ENCODE data around the gene ARMH1. TPM values are rescaled to one million over a fixed set of nuclear protein-coding genes. Genes with fewer than 3 reads are reported as not detected.

The ARMH1 gene
- total and polyA plus RNA-seq, 11 donors, result 0.33 to 9.9 (median 0.70) TPM; not detected in 3

DNA sequence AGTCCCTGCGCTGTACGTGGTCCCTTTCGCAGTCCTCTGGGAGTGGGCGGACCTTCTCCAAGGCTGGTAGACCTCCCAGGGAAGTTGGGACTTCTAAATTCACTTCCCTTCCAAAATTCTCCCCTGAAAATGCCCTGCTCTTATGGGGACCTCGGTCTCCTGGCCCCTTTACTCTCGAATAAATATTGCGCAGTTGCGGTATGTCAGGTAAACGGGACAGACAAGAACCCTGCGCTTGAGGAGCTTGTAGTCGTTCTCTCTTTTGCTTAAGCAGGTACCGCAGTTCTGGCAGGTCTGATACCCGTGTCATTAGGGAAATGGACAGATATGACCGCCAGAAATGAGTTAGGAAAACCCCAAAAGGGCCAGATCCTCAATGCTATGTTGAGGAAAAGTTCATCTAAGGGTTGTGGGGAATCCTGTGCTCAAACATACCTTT is 65.7 kb downstream of the ARMH1 start:
- peak overlapping the region in 3 of 12 donors; percentile 84 to 92 (median 89) for H3K27ac ChIP-seq
- no peaks in the 10 kb centered on the region for H3K36me3 ChIP-seq
- no peak for ATAC-seq
- H3K4me1 ChIP-seq, result peaks cover 0 to 13% (median 8%) of the 10 kb centered on the region in 12 donors
- TF ChIP-seq, protein P1, sequence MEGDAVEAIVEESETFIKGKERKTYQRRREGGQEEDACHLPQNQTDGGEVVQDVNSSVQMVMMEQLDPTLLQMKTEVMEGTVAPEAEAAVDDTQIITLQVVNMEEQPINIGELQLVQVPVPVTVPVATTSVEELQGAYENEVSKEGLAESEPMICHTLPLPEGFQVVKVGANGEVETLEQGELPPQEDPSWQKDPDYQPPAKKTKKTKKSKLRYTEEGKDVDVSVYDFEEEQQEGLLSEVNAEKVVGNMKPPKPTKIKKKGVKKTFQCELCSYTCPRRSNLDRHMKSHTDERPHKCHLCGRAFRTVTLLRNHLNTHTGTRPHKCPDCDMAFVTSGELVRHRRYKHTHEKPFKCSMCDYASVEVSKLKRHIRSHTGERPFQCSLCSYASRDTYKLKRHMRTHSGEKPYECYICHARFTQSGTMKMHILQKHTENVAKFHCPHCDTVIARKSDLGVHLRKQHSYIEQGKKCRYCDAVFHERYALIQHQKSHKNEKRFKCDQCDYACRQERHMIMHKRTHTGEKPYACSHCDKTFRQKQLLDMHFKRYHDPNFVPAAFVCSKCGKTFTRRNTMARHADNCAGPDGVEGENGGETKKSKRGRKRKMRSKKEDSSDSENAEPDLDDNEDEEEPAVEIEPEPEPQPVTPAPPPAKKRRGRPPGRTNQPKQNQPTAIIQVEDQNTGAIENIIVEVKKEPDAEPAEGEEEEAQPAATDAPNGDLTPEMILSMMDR (IDR thresholded peaks at IDR 0.05), result no peak
- no peak for TF ChIP-seq POLR2A (IDR thresholded peaks at IDR 0.05)
- no peaks in the 10 kb centered on the region for H3K9me3 ChIP-seq
- H3K27me3 ChIP-seq, result no peaks in the 10 kb centered on the region
- WGBS, 4 donors, result 1 to 4% (median 2%) methylated on average over 8 to 14 of the region's 14 CpGs
- peak overlapping the region in 11 of 12 donors; percentile 30 to 69 (median 62) for H3K4me3 ChIP-seq
- intact Hi-C loops (cut with DNase I), result no loop called here
- no peak for DNase-seq

DNA sequence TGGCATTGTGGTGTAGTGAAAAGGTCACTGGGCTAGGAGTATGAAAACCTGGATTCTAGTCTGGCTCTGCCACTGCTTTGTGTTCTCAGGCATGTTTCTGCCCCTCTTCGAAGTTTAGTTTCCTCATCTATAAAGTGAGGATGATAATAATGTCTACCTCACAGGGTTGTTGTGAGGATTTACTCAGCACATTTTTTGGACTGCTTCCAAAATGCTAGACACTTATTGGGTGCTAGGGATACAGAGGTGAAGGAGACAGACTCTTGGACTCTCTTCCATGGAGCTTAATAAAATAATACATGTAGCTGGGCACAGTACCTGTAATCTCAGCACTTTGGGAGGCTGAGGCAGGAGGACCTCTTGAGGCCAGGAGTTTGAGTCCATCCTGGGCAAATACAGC is 68.7 kb downstream of the ARMH1 start:
- DNase-seq, result no peak
- TF ChIP-seq, protein P1 (IDR thresholded peaks at IDR 0.05), result no peak
- H3K27me3 ChIP-seq, result no peaks in the 10 kb centered on the region
- H3K4me1 ChIP-seq, result peaks cover 0 to 13% (median 8%) of the 10 kb centered on the region in 12 donors
- H3K36me3 ChIP-seq, result peaks cover 0 to 14% (median 0%) of the 10 kb centered on the region in 9 donors
- intact Hi-C loops (cut with DNase I), result no loop called here
- ATAC-seq, result no peak
- H3K4me3 ChIP-seq, result no peak overlapping the region
- 86 to 93% (median 92%) methylated on average over 1 of the region's 1 CpG for WGBS, 4 donors
- H3K27ac ChIP-seq, result no peak overlapping the region
- H3K9me3 ChIP-seq, result no peaks in the 10 kb centered on the region

GRCh38 chr1:44747878-44748277 is 73.4 kb downstream of the ARMH1 start:
- H3K27ac ChIP-seq, result no peak overlapping the region
- H3K27me3 ChIP-seq, result no peaks in the 10 kb centered on the region
- DNase-seq (no peak), ATAC-seq (no peak)
- H3K4me3 ChIP-seq, result no peak overlapping the region
- H3K9me3 ChIP-seq, result no peaks in the 10 kb centered on the region
- H3K36me3 ChIP-seq, result peaks cover 0 to 44% (median 0%) of the 10 kb centered on the region in 9 donors
- WGBS, 4 donors, result 92 to 97% (median 96%) methylated on average over 3 of the region's 3 CpGs
- H3K4me1 ChIP-seq, result no peaks in the 10 kb centered on the region
- TF ChIP-seq, protein P1 (IDR thresholded peaks at IDR 0.05), result no peak
- TF ChIP-seq POLR2A (IDR thresholded peaks at IDR 0.05), result no peak
- intact Hi-C loops (cut with DNase I), result no loop called here

- H3K36me3 ChIP-seq, result peaks cover 0 to 84% (median 0%) of the 10 kb centered on the region in 9 donors
- intact Hi-C loops (cut with DNase I), result no loop called here
- H3K4me1 ChIP-seq, result peaks cover 0 to 5% (median 0%) of the 10 kb centered on the region in 12 donors
- TF ChIP-seq POLR2A (IDR thresholded peaks at IDR 0.05), result no peak
- TF ChIP-seq, protein P1 (IDR thresholded peaks at IDR 0.05), result no peak
- no peak overlapping the region for H3K4me3 ChIP-seq
- ATAC-seq (no peak), DNase-seq (no peak)
- WGBS, 4 donors, result 94 to 98% (median 97%) methylated on average over 2 of the region's 2 CpGs
- no peak overlapping the region for H3K27ac ChIP-seq
- no peaks in the 10 kb centered on the region for H3K9me3 ChIP-seq
- no peaks in the 10 kb centered on the region for H3K27me3 ChIP-seq
These were observed 82.9 kb downstream of the ARMH1 start for GRCh38 chr1:44757420-44757819.

Measured in heart left ventricle (tissue), 16 donors.